HEK293 (cell line): Measurements from ENCODE around the gene C4orf36.

Experiments used
- CTCF ChIA-PET: fragments of 350-600 bp; formaldehyde crosslinking; extraction: SDS; loops from one replicate; lab custom pipeline; 2021; ENCODE audit warnings: antibody characterized with exemption; lab: Yijun Ruan, JAX
- POLR2A ChIA-PET: fragments of 300-600 bp; formaldehyde crosslinking; extraction: SDS; loops from one replicate; lab custom pipeline; 2020; ENCODE audit warnings: antibody characterized with exemption, inconsistent platforms; lab: Yijun Ruan, JAX
- H3K27ac ChIP-seq: fragments of 200-500 bp; sonication (Bioruptor generic); 2 replicates; pipeline ENCODE4 v1.5.1; 2014; ENCODE audit warnings: low read depth, low read length, control low read depth, inconsistent platforms; ENCODE audit errors: extremely low read depth
- H3K36me3 ChIP-seq, 2 experiments: fragments of 200-500 bp in 1 of 2; sonication (Bioruptor generic) in 1 of 2; 1 replicate in 1 of 2; 2 replicates in 1 of 2; pipeline ENCODE4 v1.5.1; 2014 to 2017; ENCODE audit warnings: inconsistent platforms in 2 of 2, low read length in 2 of 2; ENCODE audit not compliant: control insufficient read depth in 2 of 2, insufficient read depth in 1 of 2
- H3K4me1 ChIP-seq: fragments of 200-500 bp; sonication (Bioruptor generic); 2 replicates; pipeline ENCODE4 v1.5.1; 2014; ENCODE audit warnings: mild to moderate bottlenecking, low read length, inconsistent platforms; ENCODE audit not compliant: control insufficient read depth, insufficient read depth
- H3K4me3 ChIP-seq: 2 replicates; pipeline ENCODE4 v1.5.1; 2011; ENCODE audit warnings: low read depth, mild to moderate bottlenecking, control low read depth, low read length, moderate library complexity
- H3K9me3 ChIP-seq: fragments of 200-500 bp; sonication (Bioruptor generic); 2 replicates; pipeline ENCODE4 v1.5.1; 2014; ENCODE audit warnings: low read depth, low read length, inconsistent platforms; ENCODE audit not compliant: control insufficient read depth, insufficient read depth
- CTCF ChIP-seq: fragments of 450-650 bp; formaldehyde crosslinking; IDR thresholded peaks from 2 replicates; pipeline ENCODE4 v1.5.1; 2016; ENCODE audit warnings: missing biosample characterization, missing genetic modification characterization
- HIC1 ChIP-seq: fragments of 450-650 bp; formaldehyde crosslinking; IDR thresholded peaks from 2 replicates; pipeline ENCODE4 v1.5.1; 2016; ENCODE audit warnings: missing biosample characterization, missing genetic modification characterization
- KLF9 ChIP-seq: fragments of 450-650 bp; formaldehyde crosslinking; IDR thresholded peaks from 2 replicates; pipeline ENCODE4 v1.5.1; 2016; ENCODE audit warnings: missing biosample characterization, missing genetic modification characterization, low read depth
- MEIS1 ChIP-seq: sonication (generic); formaldehyde crosslinking; IDR thresholded peaks from 2 replicates; pipeline ENCODE4 v1.8.1; 2022; ENCODE audit warnings: missing genetic modification reagents, mild to moderate bottlenecking, borderline replicate concordance
- OSR2 ChIP-seq: fragments of 450-650 bp; formaldehyde crosslinking; IDR thresholded peaks from 2 replicates; pipeline ENCODE4 v1.5.1; 2016; ENCODE audit warnings: missing biosample characterization, missing genetic modification characterization
- TRIM28 ChIP-seq: IDR thresholded peaks from 2 replicates; pipeline ENCODE4 v1.6.1; 2011; ENCODE audit warnings: low read length, control low read depth, borderline replicate concordance
- TSHZ1 ChIP-seq: fragments of 450-650 bp; formaldehyde crosslinking; IDR thresholded peaks from 2 replicates; pipeline ENCODE4 v1.5.1; 2016; ENCODE audit warnings: missing biosample characterization, missing genetic modification characterization, borderline replicate concordance
- ZBTB44 ChIP-seq: fragments of 450-650 bp; IDR thresholded peaks from 2 replicates; pipeline ENCODE4 v1.5.1; 2018; ENCODE audit warnings: missing biosample characterization, mild to moderate bottlenecking, missing genetic modification characterization
- ZEB2 ChIP-seq: fragments of 450-650 bp; formaldehyde crosslinking; IDR thresholded peaks from 2 replicates; pipeline ENCODE4 v1.5.1; 2016; ENCODE audit warnings: missing biosample characterization, missing genetic modification characterization
- ZFHX2 ChIP-seq: fragments of 450-650 bp; formaldehyde crosslinking; conservative IDR thresholded peaks from 2 replicates; pipeline ENCODE4 v1.5.1; 2016; ENCODE audit warnings: missing biosample characterization, missing genetic modification characterization
- ZNF121 ChIP-seq: fragments of 450-650 bp; formaldehyde crosslinking; IDR thresholded peaks from 2 replicates; pipeline ENCODE4 v1.5.1; 2016; ENCODE audit warnings: missing biosample characterization, missing genetic modification characterization
- ZNF174 ChIP-seq: fragments of 450-650 bp; formaldehyde crosslinking; IDR thresholded peaks from 2 replicates; pipeline ENCODE4 v1.5.0; 2017; ENCODE audit warnings: missing biosample characterization, mild to moderate bottlenecking, missing genetic modification characterization
- ZNF223 ChIP-seq: fragments of 450-650 bp; formaldehyde crosslinking; IDR thresholded peaks from 2 replicates; pipeline ENCODE4 v1.5.1; 2016; ENCODE audit warnings: missing biosample characterization, missing genetic modification characterization
- ZNF366 ChIP-seq: fragments of 450-650 bp; formaldehyde crosslinking; conservative IDR thresholded peaks from 2 replicates; pipeline ENCODE4 v1.5.1; 2016; ENCODE audit warnings: missing biosample characterization, missing genetic modification characterization
- ZNF394 ChIP-seq: fragments of 450-650 bp; formaldehyde crosslinking; IDR thresholded peaks from 2 replicates; pipeline ENCODE4 v1.5.1; 2016; ENCODE audit warnings: missing biosample characterization, missing genetic modification characterization, mild to moderate bottlenecking, moderate library complexity, borderline replicate concordance
- ZNF610 ChIP-seq: fragments of 450-650 bp; formaldehyde crosslinking; IDR thresholded peaks from 2 replicates; pipeline ENCODE4 v1.5.1; 2016; ENCODE audit warnings: missing biosample characterization, missing genetic modification characterization, borderline replicate concordance
- ZNF654 ChIP-seq: fragments of 450-650 bp; formaldehyde crosslinking; IDR thresholded peaks from 2 replicates; pipeline ENCODE4 v1.5.1; 2016; ENCODE audit warnings: low read depth, missing biosample characterization, missing genetic modification characterization
- ZNF747 ChIP-seq: fragments of 450-650 bp; formaldehyde crosslinking; IDR thresholded peaks from 2 replicates; pipeline ENCODE4 v1.5.1; 2016; ENCODE audit warnings: missing biosample characterization, missing genetic modification characterization
- ZNF768 ChIP-seq: fragments of 450-650 bp; formaldehyde crosslinking; IDR thresholded peaks from 2 replicates; pipeline ENCODE4 v1.5.1; 2018; ENCODE audit warnings: missing biosample characterization, mild to moderate bottlenecking, missing genetic modification characterization
- ZSCAN23 ChIP-seq: fragments of 450-650 bp; formaldehyde crosslinking; IDR thresholded peaks from 2 replicates; pipeline ENCODE4 v1.5.1; 2016; ENCODE audit warnings: missing biosample characterization, missing genetic modification characterization

Gene C4orf36

GRCh38 chr4:86898562-86898961, 6.3 kb upstream of the C4orf36 start:
- ChIA-PET CTCF (interaction anchor here (0.7 to 2.3 kb wide), 4 partner anchors 195 to 437 kb away, joined by 4 to 6 read pairs (median 5); no protein-coding TSS in a partner anchor), POLR2A (interaction anchor here (0.6 kb wide), 1 partner anchor 11 kb away, joined by 6 read pairs; no protein-coding TSS in a partner anchor)

GRCh38 chr4:86896596-86896995, 4.4 kb upstream of the C4orf36 start:
- TF ChIP-seq ZNF610 (tag by site-specific recombination) (no peak), ZNF223 (no peak), ZNF394 (tag by site-specific recombination) (no peak), OSR2 (tag by site-specific recombination) (no peak), ZSCAN23 (tag by site-specific recombination) (no peak), MEIS1 (CRISPR knock-in tag) (no peak), ZNF121 (tag by site-specific recombination) (no peak), ZNF768 (no peak), KLF9 (tag by site-specific recombination) (no peak), ZNF747 (no peak)
- ChIA-PET POLR2A (no interaction called here), CTCF (interaction anchor here (0.6 to 2.3 kb wide), 7 partner anchors 12 to 401 kb away, joined by 3 to 20 read pairs (median 4); no protein-coding TSS in a partner anchor)
- Histone ChIP-seq H3K27ac (no peak overlapping the region), H3K36me3 (no peaks in the 10 kb centered on the region), H3K9me3 (no peaks in the 10 kb centered on the region), H3K4me3 (no peak overlapping the region), H3K4me1 (no peaks in the 10 kb centered on the region)

More at GRCh38 chr4:86898562-86898961, 6.3 kb upstream of the C4orf36 start:
- H3K4me1 ChIP-seq = no peaks in the 10 kb centered on the region
- no peak overlapping the region for H3K27ac ChIP-seq
- H3K36me3 ChIP-seq = no peaks in the 10 kb centered on the region
- TF ChIP-seq ZNF654 (tag by site-specific recombination) (peak; percentile 69), HIC1 (tag by site-specific recombination) (no peak)
- no peak overlapping the region for H3K4me3 ChIP-seq
- no peaks in the 10 kb centered on the region for H3K9me3 ChIP-seq

- Histone ChIP-seq H3K9me3 (no peaks in the 10 kb centered on the region), H3K4me1 (no peaks in the 10 kb centered on the region), H3K27ac (no peak overlapping the region), H3K4me3 (no peak overlapping the region), H3K36me3 (no peaks in the 10 kb centered on the region)
- POLR2A ChIA-PET = no interaction called here
- CTCF ChIA-PET = interaction anchor here (0.6 to 3.6 kb wide), 7 partner anchors 12 to 400 kb away, joined by 3 to 29 read pairs (median 4); no protein-coding TSS in a partner anchor
- no peak for TF ChIP-seq TRIM28
- TF ChIP-seq ZFHX2 = no peak
- TF ChIP-seq ZEB2 (tag by site-specific recombination) = peak; percentile 66
- peak; percentile 49; the same call in 1 of the 2 replicates for TF ChIP-seq CTCF (tag by site-specific recombination)
- no peak for TF ChIP-seq TSHZ1 (tag by site-specific recombination)
- peak; percentile 50; the same call in 1 of the 2 replicates for TF ChIP-seq ZNF366 (tag by site-specific recombination)
- peak; percentile 87 for TF ChIP-seq ZNF654 (tag by site-specific recombination)
- no peak for TF ChIP-seq ZBTB44
- no peak for TF ChIP-seq ZNF174 (tag by site-specific recombination)
Observed at GRCh38 chr4:86895692-86896488, 3.7 kb upstream of the C4orf36 start.
